Measurements from ENCODE around the gene IQSEC2.

IQSEC2 gene

DNA sequence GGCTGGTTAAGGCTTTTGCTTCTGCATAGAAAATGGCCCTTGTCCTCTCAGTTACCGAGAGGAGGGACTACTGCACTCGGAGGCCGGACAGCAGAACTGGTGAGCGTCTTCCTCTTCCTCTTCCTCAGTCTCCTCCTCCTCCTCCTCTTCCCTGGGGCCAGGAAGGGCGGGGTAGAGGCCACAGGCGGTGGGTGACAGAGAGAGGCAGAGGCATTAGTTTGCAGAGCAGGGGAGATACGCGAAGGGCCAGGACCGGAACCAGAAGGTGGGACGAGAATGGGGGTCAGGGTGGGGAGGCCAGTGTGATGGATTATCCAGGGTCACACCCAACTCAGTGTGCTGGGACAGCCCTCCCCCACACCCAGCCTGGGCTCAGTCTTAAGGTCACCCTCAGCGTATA, 14.5 kb downstream of the IQSEC2 start:
- no peak for DNase-seq

DNA sequence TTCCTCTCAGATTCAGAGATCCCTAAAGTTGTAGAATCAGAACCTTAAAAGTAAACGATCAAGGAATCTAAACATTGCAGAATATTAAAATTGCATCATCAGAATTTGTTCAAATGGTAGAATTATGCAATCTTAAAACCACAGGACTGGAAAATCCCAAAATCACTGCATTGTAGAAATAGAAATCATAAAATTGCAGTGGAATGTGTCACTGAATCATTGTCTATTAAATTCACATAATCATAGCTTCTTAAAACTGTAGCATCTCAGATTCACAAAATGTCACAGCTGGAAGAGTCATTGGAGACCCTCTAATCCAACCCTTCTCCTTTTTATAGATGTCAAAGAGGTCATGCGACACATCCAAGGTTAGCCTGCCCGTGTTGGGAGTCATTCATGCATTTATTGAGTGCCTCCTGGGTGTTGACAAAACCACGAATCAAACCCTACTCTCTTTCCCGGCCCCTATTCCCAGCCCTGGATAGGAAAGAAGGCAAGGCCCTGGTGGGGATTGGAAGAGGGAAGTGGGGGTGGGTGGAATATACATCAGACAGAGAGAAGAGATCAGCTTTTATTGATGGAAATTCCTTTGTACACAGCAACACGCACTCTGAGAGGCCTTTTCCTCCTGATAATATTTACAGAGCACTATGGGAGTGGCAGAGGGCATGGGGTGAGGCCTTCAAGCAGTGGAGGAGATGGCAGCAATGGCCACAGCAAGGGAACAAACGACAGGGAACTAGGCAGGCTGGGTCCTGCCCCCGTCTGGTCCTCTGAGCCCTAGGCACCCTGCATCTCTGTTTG, 15.4 kb downstream of the IQSEC2 start:
- DNase-seq, result no peak

DNA sequence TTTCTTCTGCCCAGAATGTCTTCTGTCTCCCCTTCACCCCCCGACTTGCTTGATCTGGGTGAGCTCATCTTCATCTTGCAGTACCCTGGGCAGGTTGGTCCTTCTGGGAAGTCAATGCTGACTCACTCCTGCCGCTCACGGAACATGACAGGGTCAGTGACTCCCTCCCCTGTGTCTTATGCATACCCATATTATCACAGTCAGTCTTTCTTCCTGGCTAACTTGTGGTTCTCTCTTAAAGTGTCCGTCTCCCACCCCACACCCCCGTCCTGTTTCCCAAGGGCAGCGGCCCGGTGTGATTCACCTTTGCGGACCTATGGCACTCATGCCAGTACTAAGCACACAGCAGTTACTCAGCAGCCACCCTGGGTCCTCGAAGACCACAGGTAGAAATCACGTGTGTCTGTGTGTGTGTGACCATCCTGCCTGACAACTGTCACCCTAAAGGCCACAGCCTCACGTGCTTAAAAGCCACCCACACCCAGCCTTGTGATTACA, 17.7 kb downstream of the IQSEC2 start:
- DNase-seq, result peak; percentile 48

DNA sequence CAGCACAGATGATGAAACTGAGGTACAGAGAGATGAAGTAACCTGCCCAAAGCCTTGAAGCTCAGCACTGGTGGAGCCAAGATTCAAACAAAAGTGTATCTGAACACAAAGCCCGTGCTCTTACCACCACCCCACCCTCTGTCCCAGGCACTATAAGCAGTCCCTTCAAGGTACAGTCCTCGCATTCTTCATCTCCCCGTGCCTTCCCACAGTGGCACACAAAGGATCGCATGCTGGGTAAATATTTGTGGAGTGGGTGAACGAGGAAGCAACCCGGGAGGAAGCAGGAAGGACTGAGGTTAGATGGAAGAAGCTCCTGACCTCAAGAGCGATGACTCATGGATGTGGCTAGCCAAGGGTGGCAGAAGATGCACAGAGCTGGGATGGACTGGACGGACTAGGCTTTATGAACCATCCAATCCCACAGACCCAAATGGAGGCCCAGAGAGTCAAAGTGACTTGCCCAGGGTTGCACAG, 18.4 kb downstream of the IQSEC2 start:
- peak; percentile 35 for DNase-seq

DNA sequence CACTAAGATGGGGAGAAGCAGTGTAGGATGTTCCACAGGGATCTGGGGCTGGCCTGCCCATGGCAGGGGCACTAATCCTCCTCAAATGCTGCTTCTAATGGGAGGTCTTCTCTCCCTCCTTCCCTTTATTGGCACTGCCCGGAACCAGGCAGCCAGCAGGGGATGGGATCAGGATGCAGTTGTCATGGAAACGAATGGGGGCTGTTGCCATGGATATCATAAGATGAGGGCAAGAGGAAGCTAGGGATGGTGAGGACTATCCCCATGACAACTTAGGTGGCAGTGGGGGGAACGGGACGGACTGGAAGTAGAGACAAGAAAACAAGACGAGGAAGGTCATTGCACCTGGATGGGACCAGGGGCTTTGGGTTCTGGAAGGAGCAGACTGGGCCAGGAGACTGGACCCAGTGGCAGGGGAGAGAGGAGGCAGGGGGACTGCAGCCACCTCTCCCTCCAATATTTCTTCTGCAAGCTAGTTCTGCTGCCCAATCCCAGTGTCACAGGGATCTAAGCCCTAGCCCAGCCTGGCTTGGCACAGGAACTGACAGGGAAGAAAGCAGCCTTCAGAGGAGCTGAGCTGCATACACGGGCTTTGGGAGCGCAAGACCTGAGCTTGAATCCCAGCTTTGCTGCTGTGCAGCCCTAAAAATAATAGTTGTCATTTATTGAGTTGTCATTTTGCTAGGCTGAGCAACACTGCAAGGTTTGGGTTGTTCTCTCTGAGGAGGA, 19.0 kb downstream of the IQSEC2 start:
- DNase-seq, result no peak

DNA sequence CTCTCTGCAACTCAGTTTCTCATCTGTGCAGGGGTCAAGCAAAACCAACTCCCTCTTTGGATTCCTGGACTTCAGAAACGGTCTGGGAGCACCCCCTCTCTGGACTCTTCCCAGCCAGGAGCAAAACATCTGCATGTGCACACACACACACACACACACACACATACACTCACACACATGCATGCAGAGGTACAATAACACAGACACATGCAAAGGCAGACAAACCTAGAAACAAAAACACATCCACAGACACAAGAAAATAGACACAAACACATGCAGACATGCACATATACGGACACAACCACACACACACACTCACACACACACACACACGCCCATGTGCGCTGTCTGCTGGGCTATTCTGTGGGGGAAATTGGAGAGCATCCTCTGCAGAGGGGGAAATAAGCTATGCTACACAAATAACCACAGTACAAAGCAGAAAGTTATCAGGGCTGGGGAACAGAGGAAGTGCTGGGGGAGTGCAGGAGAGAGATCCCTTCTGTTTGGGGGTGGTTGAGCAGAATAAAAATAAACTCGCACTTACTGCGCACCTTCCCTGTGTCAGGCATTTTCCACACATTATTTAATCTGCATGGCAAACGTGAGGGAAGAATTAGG, 19.9 kb downstream of the IQSEC2 start:
- DNase-seq, result no peak

DNA sequence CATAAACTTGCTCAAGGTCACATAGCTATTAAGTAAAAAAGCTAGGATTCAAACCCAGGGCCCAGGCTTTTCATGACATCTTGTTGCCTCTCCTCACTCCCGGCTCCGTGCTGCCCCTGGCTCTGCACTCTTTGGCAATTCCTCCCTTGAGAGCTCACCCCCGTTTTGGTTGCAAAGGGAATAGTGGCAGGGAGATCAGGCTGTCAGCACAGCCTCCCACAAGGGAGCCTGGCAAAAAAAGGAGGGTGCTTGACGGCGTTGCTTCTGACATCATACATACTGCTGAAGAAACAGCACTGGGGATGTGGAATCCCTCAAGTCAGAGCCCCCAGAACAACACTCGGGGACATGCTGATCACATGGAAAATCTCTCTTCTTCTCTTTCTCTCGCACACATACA, 20.5 kb downstream of the IQSEC2 start:
- DNase-seq, result no peak

DNA sequence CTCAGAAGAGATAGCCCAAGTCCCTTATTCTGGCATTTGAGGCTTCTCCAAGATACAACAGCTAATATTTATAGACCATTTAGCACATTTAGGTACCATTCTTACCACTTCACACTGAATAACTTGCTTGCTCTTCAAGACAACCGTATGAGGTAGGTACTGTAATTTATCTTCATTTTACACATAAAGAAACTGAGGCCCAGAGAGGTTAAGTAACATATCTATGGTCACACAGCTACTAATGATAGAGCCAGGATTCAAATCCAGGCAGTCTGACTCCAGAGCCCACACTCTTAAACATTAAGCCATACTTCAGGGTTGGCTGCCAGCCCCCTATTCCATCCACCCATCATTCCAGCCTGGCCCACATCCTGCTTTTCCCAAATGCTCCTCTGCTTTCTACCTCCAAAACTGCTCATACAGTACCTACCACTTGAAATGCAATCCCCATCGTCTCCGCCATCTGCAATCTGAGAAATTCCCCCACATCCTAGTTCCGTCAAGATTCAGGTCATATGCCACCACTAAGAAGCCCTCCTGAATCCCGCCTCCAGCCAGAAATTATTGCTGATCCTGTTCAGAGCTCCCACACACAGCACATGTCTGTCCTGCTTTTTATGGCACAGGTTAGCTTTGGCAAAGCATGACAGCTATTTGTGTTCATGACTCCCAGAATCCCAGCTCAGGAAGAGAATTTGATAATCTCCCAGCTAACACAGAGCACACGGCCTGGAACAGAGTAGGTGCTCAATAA, 23.5 kb downstream of the IQSEC2 start:
- no peak for DNase-seq

DNA sequence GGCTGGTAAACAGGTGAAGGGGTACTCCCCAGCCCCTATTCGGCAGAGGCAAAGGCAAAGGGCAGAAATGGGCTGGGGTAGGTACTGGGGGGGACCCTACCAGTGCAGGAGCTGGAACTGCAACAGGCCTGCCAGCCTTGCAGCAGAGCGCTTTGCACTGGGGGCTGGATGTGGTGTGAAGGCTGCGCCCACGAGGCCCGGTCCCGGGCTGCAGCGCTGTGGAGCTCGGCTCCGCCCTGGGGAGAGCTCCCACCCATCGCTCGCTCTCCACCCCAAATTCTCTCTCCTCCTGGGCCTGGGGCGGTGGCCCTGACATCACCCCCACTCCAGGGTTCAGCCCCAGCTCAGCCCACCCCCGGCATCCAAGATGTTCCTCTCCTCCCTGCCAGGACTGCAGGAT, 24.2 kb downstream of the IQSEC2 start:
- DNase-seq, result no peak

DNA sequence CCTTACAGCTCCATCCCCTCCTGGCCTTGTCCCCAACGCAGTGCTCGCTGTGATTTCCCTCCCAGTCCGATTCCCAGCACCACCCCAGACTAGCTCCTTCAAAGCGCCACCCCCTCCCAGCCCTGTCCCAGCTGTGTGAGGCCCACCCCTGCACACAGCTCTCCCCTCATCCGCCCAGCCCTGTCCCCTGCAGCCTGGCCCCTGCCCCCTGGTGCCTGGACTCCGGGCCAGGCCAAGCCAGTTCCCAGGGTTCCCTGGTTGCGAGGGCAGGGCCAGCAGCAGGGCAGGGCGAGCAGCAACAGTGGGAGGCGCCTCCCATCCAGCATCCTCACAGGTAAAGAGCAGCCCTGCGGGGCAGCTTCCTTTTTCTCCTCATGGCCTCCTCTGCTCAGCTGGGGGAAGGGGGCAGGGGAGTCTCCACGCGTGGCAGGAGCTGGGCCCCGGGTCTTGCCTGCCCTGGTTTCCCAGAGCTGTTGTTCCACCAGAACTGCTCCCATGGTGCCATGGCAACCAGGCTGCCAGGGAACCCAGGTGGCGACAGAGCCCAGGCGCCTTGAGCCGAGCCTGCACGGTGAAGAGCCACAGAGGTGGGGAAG, 24.8 kb downstream of the IQSEC2 start:
- DNase-seq, result no peak

DNA sequence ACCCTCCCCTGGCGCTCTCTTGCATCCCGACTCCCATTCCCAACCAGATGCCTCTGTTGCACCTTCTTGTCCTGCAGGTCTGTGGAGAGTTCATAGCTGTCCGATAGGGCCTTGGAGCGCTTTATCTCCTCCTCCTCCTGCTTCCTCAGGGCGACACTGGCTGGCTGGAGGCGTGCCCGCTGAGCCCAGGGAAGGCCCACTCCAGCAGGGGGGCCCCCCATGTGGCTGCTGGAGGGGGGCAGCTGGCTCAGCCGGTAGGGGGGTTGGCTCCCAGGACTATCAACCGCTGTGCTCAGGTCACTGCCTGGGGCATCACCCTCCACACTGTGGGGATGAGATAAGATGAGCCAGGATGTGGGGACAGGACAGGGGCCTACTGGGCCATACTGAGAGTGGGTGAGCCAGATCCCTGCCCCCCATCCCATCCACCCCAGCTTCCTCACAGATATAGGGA, 25.6 kb downstream of the IQSEC2 start:
- peak; percentile 81 for DNase-seq

DNA sequence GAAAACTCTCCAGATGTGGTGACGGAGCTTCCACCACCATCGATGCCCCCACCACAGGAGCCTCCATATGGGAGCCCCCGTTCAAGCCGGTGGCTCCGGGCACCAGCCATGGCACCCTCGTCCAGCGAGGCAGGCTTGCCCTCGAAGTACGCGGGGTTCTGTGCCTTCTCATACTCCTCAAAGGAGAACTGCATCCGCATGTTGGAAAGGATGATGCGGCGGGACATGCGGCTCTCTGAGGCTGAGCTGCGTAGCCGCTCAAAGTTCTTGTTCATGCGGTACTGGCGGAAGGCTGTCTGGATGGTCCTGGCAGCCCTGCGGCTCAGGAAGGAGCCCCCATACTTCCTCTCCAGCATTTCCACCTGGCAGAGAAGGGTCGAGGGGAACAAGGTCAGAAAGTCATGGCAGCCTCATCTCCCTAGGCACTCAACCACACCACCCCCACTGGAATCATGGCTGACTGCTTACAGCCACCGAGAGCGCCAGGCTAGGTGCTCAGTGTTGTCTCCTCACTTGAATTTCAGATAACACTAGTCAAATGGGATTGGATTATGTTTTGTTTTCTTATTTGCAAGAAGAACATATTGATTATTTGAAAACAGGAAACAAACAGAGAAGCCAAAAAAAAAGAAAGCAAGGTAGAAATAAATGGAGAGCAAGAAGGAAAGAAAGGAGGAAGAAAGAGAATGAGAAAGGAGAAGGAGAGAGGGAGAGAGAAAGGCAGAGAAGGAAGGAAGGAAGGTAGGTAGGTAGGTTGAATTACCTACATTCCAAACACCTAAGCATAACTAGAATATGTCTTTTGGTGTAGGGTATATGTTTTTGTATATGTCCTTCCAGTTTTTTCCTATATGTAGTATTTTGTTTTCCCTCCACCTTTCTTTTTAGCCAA, 26.6 kb downstream of the IQSEC2 start:
- DNase-seq, result no peak

DNA sequence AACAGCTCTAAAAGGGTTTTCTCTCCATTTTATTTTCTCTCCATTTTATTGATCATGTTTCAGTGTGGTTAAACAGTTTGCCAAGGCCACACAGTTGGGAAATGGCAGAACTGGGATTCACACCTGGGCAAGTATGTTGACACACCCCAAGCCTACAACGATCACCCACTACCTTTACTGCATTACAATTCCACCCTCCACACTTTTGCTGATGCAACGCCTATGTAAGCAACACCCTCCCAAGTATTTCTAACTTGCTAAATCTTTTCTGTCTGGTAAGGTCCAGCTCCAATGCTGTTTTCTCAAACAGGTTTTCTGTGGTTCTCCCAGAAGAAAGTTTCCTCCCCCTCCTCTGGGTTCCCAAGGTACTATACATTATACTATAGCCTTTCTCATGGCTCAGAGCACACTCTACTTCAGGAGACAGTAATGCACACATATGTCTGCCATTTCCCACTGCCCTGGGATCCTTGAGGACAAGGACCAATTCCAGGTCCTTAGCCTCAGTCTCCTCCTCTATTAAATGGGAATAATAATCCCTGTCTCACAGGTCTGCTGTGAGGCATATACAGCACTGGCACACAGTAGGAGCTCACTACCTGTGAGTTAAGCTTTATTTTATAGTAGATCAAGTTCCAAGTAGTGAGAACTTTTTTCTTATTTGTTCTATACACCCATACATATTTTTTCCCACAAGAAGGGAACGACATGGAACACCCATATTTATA, 27.9 kb downstream of the IQSEC2 start:
- no peak for DNase-seq

DNA sequence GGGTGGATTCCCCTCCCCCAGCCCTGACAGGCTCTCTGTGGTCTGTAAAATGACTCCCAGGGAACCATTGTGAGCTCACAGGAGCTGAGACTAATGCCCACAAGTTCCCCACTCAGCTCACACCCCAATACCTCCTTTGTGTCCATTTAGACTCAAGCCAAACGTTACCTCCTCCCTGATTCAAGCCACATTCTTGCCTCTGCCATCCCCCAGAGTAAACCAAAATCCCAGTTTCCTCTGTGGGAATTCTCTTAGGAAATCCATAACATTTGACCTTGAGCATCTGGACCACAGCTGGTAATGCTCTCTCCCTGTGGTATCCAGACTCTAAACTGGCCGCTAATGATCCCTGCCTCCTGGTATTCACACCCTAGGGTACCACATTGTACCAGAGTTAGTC, 30.1 kb downstream of the IQSEC2 start:
- DNase-seq, result no peak

DNA sequence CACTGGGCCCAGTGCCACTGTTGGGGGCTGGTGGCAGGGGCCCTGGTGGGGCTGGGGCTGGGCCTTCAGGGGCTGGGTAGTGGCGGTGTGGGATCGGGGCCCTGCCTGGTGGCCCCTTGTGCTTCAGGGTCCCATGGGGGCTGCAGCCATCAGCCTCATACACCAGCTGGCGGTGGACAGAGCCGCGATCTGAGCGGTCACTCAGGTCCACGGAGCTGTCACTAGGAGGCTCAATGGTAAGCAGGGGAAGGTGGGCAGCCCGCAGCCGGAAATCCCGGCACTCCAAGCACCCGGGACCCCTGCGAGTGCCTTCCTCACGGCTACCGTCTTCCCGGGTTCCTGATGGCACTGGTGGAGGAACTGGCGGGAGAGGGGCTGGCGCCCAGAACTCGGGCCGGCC, 30.8 kb downstream of the IQSEC2 start:
- no peak for DNase-seq

DNA sequence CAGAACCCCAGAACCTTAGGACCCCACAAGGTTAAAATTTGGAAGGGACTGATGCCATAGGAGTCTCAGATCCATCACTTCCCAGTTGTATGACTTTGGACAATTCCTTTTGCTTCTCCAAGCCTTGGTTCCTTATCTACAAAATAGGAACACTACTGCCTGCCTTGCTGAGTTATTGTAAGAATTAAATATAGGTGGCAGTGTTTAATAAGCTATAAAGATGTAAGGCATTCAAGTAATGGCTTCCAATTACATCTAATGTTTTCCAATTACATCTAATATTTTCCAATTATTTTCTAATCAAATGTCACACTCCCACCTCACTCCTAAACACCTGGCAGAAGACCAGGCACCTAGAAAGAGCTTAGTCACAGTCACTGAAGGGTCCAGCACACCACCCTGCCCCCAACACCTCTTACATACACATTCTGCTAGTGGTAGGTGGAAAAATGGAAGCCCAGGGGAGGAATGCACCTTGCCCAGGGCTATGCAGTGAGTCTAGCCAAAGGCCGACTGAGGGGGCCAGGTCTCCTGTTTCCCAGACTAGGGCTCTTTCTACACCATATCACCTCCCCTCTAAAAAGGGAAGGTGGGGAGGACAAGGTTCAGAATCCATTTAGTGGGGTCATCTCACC, 31.9 kb downstream of the IQSEC2 start:
- DNase-seq, result no peak

DNA sequence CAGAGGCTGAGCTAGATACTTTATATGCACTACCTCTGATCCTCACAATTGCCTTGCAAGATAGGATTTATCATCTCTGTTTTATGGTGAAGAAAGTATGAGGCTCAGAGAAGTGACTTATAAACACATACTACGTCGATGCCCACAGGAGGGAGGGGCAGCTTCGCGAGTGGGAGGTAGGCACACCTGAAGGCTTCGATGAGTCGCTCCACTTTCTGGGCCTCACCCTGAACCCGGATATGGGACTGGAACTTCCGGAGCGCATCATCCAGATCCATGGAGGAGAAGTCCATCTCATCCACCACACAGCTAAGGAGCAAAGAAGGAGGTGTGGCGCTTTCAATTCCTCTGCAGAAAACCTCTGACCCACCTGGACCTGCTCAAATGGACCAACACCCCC, 33.5 kb downstream of the IQSEC2 start:
- no peak for DNase-seq

DNA sequence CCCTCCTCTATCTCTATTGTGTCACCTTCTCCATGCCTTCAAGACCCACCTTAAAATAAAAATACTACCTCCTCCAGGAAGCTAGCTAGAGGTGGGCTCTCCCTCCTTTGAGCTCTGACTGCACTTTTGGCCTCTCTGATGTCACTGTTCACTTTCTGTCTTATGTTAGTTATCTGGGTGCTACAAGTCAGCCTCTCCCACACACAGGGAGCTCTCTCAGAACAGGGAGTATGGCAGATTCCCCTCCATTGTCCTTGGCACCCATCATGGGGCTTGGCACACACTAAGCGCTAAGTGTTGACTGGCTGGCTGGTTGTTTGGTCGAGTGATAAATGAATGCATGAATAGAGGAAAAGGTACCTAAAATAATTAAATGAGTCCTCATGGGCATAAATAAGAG, 35.2 kb downstream of the IQSEC2 start:
- no peak for DNase-seq

DNA sequence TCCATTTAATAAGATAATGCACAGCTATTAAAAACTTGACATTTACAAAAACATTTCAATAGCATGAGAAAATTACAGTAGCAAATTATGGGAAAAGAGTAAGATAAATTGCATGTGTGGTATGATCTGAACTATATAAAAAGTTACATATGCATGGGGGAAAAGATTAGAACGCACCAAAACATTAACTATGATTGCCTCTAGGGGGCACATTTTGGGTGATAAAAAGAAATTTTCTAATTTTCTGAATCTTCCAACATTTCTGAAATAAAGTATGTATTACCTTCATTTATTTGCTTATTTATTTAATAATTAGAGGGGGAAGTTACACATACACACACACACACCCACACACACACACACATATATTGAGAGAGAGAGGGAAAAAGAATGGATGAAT, 36.8 kb downstream of the IQSEC2 start:
- no peak for DNase-seq

DNA sequence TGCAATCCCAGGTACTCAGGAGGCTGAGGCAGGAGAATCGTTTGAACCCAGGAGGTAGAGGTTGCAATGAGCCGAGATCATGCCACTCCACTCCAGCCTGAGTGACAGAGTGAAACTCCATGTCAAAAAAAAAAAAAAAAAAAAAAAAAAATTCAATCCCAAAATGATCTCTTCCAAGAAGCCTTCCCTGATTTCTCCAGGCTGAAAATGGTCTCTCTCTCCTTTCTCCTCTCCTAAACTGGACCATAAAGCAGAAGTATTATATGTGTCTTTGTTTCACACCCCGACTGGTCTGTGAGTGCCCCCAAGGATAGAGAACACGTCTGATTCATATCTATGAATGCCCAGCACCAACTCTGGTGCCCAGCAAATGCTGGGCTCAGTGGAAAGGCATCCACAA, 39.1 kb downstream of the IQSEC2 start:
- no peak for DNase-seq
